AG10803 (cell line): Measurements from ENCODE around the gene HDAC1.

ENCODE experiments used
- DNase-seq: peaks from one replicate; pipeline ENCODE4 v3.0.0; 2010; ENCODE audit warnings: low read depth
- H3K4me3 ChIP-seq: 2 replicates; pipeline ENCODE4 v1.5.1; 2011; ENCODE audit warnings: mild to moderate bottlenecking, low read length, control low read depth
- TF ChIP-seq, protein P1 (sequence below): conservative IDR thresholded peaks from 2 replicates; pipeline ENCODE4 v1.5.1; 2011; ENCODE audit warnings: mild to moderate bottlenecking, low read length, control low read depth, inconsistent platforms

HDAC1 gene

GRCh38 chr1:32318127-32318869 is 26.4 kb downstream of the HDAC1 start:
- no peak overlapping the region for H3K4me3 ChIP-seq
- no peak for DNase-seq
- TF ChIP-seq, protein P1, sequence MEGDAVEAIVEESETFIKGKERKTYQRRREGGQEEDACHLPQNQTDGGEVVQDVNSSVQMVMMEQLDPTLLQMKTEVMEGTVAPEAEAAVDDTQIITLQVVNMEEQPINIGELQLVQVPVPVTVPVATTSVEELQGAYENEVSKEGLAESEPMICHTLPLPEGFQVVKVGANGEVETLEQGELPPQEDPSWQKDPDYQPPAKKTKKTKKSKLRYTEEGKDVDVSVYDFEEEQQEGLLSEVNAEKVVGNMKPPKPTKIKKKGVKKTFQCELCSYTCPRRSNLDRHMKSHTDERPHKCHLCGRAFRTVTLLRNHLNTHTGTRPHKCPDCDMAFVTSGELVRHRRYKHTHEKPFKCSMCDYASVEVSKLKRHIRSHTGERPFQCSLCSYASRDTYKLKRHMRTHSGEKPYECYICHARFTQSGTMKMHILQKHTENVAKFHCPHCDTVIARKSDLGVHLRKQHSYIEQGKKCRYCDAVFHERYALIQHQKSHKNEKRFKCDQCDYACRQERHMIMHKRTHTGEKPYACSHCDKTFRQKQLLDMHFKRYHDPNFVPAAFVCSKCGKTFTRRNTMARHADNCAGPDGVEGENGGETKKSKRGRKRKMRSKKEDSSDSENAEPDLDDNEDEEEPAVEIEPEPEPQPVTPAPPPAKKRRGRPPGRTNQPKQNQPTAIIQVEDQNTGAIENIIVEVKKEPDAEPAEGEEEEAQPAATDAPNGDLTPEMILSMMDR: no peak

- H3K4me3 ChIP-seq: no peak overlapping the region
- no peak for DNase-seq
- TF ChIP-seq, protein P1: no peak
Measured at GRCh38 chr1:32321712-32322291, 29.9 kb downstream of the HDAC1 start.

- DNase-seq: no peak
- H3K4me3 ChIP-seq: no peak overlapping the region
- TF ChIP-seq, protein P1: no peak
Measured at GRCh38 chr1:32327204-32327603, 35.3 kb downstream of the HDAC1 start.

- TF ChIP-seq, protein P1: no peak
- no peak overlapping the region for H3K4me3 ChIP-seq
- no peak for DNase-seq
Measured at GRCh38 chr1:32329931-32330466, 38.1 kb downstream of the HDAC1 start.

GRCh38 chr1:32330558-32331151 is 38.8 kb downstream of the HDAC1 start:
- H3K4me3 ChIP-seq: no peak overlapping the region
- TF ChIP-seq, protein P1: no peak
- no peak for DNase-seq

DNA sequence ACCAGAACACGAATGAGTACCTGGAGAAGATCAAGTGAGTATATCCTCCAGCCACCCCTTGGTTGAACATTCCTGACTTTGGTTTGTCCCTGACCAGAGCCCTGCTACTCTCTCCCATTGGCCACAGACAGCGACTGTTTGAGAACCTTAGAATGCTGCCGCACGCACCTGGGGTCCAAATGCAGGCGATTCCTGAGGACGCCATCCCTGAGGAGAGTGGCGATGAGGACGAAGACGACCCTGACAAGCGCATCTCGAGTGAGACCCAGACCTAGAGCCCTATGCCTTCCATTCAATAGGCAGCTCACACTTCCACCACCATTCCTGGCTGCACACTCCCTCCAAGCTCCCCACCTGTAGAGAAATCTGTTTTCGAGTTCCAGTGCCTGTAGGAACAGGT is 39.7 kb downstream of the HDAC1 start:
- no peak overlapping the region for H3K4me3 ChIP-seq
- no peak for DNase-seq
- TF ChIP-seq, protein P1: no peak
